K562 (cell line): Measurements from ENCODE around the gene CCL5.

Experiments used
- FOXK2 ChIP-seq, 2 experiments: fragments of 450-650 bp; IDR thresholded peaks in 1 of 2; conservative IDR thresholded peaks in 1 of 2; 2 replicates each; pipeline ENCODE4 v1.6.1; 2016; ENCODE audit warnings: low read depth in 2 of 2, mild to moderate bottlenecking in 1 of 2
- GATAD2B ChIP-seq: fragments of 450-650 bp; IDR thresholded peaks from 2 replicates; pipeline ENCODE4 v1.6.1; 2017; ENCODE audit warnings: mild to moderate bottlenecking, borderline replicate concordance
- HDAC2 ChIP-seq: fragments of 450-650 bp; IDR thresholded peaks from 2 replicates; pipeline ENCODE4 v1.6.1; 2016; ENCODE audit warnings: mild to moderate bottlenecking
- POLR2A ChIP-seq: fragments of 450-650 bp; conservative IDR thresholded peaks from 2 replicates; pipeline ENCODE4 v1.6.1; 2016
- RBM34 ChIP-seq: fragments of 200-400 bp; formaldehyde crosslinking; IDR thresholded peaks from 2 replicates; pipeline ENCODE4 v1.6.1; 2018; ENCODE audit warnings: low read length, borderline replicate concordance; ENCODE audit not compliant: insufficient read depth
- SETDB1 ChIP-seq: IDR thresholded peaks from one replicate; pipeline ENCODE4 v1.6.1; 2012; ENCODE audit warnings: low read length, control low read depth, inconsistent platforms
- SMARCA5 ChIP-seq: fragments of 450-650 bp; IDR thresholded peaks from 2 replicates; pipeline ENCODE4 v1.6.1; 2016
- WHSC1 ChIP-seq: IDR thresholded peaks from one replicate; pipeline ENCODE4 v1.6.1; 2012; ENCODE audit warnings: low read length, control low read depth, inconsistent platforms
- ZBTB7A ChIP-seq: IDR thresholded peaks from 2 replicates; pipeline ENCODE4 v1.6.1; 2011; ENCODE audit warnings: low read depth, mild to moderate bottlenecking, low read length, moderate library complexity, borderline replicate concordance; ENCODE audit not compliant: control insufficient read depth
- TF ChIP-seq, protein P1 (sequence below): sonication (generic); formaldehyde crosslinking; IDR thresholded peaks from 2 replicates; pipeline ENCODE4 v1.8.1; 2023; ENCODE audit warnings: mild to moderate bottlenecking, missing genetic modification reagents, moderate library complexity
- TF ChIP-seq, protein P2 (sequence below): fragments of 450-650 bp; conservative IDR thresholded peaks from 2 replicates; pipeline ENCODE4 v1.6.1; 2016; ENCODE audit warnings: missing genetic modification characterization, low read depth, mild to moderate bottlenecking, missing compliant biosample characterization, moderate library complexity
- TF ChIP-seq, protein P3 (sequence below): fragments of 250-450 bp; sonication (Bioruptor Pico); IDR thresholded peaks from 2 replicates; pipeline ENCODE4 v1.5.0; 2020; ENCODE audit warnings: mild to moderate bottlenecking
- TF ChIP-seq, protein P4 (sequence below), 3 experiments: IDR thresholded peaks in 2 of 3; conservative IDR thresholded peaks in 1 of 3; 2 replicates each; pipeline ENCODE4 v1.5.1; 2011 to 2012; ENCODE audit warnings: low read length in 3 of 3, mild to moderate bottlenecking in 3 of 3, control low read depth in 2 of 3, improper control_type of control experiment in 1 of 3, inconsistent platforms in 1 of 3, low read depth in 1 of 3, mixed read lengths in 1 of 3, moderate library complexity in 1 of 3; ENCODE audit not compliant: insufficient read depth in 2 of 3

DNA sequence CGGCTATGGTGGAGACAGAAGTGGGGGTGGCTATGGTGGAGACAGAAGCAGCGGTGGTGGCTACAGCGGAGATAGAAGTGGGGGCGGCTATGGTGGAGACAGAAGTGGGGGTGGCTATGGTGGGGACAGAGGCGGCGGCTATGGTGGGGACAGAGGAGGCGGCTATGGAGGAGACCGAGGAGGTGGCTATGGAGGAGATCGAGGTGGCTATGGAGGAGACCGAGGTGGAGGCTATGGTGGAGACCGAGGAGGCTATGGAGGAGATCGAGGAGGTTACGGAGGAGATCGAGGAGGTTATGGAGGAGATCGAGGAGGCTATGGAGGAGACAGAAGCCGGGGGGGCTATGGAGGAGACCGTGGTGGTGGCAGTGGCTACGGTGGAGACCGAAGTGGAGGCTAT lies 35.6 kb downstream of the CCL5 start:
- TF ChIP-seq GATAD2B (no peak), HDAC2 (no peak), POLR2A (peak; percentile 36; the same call in 1 of the 2 replicates), FOXK2 (conservative IDR thresholded peaks at IDR 0.05 in 1 of 2, IDR thresholded peaks at IDR 0.05 in 1 of 2; ENCODE audit: low read depth in 2 of 2) (no peak), RBM34 (no peak), WHSC1 (no peak), SETDB1 (no peak), ZBTB7A (no peak), SMARCA5 (no peak)
- TF ChIP-seq, protein P1, sequence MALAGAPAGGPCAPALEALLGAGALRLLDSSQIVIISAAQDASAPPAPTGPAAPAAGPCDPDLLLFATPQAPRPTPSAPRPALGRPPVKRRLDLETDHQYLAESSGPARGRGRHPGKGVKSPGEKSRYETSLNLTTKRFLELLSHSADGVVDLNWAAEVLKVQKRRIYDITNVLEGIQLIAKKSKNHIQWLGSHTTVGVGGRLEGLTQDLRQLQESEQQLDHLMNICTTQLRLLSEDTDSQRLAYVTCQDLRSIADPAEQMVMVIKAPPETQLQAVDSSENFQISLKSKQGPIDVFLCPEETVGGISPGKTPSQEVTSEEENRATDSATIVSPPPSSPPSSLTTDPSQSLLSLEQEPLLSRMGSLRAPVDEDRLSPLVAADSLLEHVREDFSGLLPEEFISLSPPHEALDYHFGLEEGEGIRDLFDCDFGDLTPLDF (CRISPR knock-in tag) = no peak
- TF ChIP-seq, protein P2, sequence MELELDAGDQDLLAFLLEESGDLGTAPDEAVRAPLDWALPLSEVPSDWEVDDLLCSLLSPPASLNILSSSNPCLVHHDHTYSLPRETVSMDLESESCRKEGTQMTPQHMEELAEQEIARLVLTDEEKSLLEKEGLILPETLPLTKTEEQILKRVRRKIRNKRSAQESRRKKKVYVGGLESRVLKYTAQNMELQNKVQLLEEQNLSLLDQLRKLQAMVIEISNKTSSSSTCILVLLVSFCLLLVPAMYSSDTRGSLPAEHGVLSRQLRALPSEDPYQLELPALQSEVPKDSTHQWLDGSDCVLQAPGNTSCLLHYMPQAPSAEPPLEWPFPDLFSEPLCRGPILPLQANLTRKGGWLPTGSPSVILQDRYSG (tag) = no peak
- TF ChIP-seq, protein P3, sequence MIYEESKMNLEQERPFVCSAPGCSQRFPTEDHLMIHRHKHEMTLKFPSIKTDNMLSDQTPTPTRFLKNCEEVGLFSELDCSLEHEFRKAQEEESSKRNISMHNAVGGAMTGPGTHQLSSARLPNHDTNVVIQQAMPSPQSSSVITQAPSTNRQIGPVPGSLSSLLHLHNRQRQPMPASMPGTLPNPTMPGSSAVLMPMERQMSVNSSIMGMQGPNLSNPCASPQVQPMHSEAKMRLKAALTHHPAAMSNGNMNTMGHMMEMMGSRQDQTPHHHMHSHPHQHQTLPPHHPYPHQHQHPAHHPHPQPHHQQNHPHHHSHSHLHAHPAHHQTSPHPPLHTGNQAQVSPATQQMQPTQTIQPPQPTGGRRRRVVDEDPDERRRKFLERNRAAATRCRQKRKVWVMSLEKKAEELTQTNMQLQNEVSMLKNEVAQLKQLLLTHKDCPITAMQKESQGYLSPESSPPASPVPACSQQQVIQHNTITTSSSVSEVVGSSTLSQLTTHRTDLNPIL (CRISPR knock-in tag) = no peak
- TF ChIP-seq, protein P4, sequence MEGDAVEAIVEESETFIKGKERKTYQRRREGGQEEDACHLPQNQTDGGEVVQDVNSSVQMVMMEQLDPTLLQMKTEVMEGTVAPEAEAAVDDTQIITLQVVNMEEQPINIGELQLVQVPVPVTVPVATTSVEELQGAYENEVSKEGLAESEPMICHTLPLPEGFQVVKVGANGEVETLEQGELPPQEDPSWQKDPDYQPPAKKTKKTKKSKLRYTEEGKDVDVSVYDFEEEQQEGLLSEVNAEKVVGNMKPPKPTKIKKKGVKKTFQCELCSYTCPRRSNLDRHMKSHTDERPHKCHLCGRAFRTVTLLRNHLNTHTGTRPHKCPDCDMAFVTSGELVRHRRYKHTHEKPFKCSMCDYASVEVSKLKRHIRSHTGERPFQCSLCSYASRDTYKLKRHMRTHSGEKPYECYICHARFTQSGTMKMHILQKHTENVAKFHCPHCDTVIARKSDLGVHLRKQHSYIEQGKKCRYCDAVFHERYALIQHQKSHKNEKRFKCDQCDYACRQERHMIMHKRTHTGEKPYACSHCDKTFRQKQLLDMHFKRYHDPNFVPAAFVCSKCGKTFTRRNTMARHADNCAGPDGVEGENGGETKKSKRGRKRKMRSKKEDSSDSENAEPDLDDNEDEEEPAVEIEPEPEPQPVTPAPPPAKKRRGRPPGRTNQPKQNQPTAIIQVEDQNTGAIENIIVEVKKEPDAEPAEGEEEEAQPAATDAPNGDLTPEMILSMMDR (IDR thresholded peaks at IDR 0.05 in 2 of 3, conservative IDR thresholded peaks at IDR 0.05 in 1 of 3; ENCODE audit: insufficient read depth in 2 of 3, low read depth in 1 of 3, low read length in 3 of 3) = no peak
